A549 (cell line): Measurements from ENCODE around the gene PCNT. TPM values are rescaled to one million over a fixed set of nuclear protein-coding genes. Genes with fewer than 3 reads are reported as not detected.

ENCODE experiments used
- ATAC-seq, 2 experiments: fragments of 200-7000 bp in 1 of 2; fragments of >200 bp in 1 of 2; cut with Nextera tagmentation in 1 of 2; cut with Tn5 transposase in 1 of 2; 3 replicates each; pipeline versions ENCODE4 v1.8.0 to v1.9.1; 2018 to 2020; ENCODE audit warnings: mild to moderate bottlenecking in 1 of 2, moderate library complexity in 1 of 2
- CTCF ChIA-PET: fragments of 300-600 bp; sonication (Branson Sonifier 250); formaldehyde crosslinking; extraction: SDS; loops from one replicate; lab custom pipeline; 2021; ENCODE audit warnings: antibody characterized with exemption, inconsistent platforms; lab: Yijun Ruan, JAX
- POLR2A ChIA-PET: fragments of 350-600 bp; formaldehyde crosslinking; extraction: SDS; loops from one replicate; lab custom pipeline; 2021; ENCODE audit warnings: antibody characterized with exemption, inconsistent platforms; lab: Yijun Ruan, JAX
- DNase-seq, 2 experiments: peaks; one replicate each; pipeline versions ENCODE4 v3.0.0 to v3.0.0-alpha.2; 2011 to 2016; ENCODE audit warnings: low read depth in 1 of 2, low spot score in 1 of 2
- FAIRE-seq: peaks from 2 replicates; lab custom pipeline; 2011; peaks lifted over from hg19 to GRCh38; lab: Jason Lieb, UNC
- H3K27ac ChIP-seq, 2 experiments: fragments of >200 bp; sonication (Bioruptor Twin); formaldehyde crosslinking; 3 replicates each; pipeline ENCODE4 v1.5.1; 2016 to 2017
- H3K4me1 ChIP-seq: fragments of >200 bp; sonication (Bioruptor Twin); formaldehyde crosslinking; 3 replicates; pipeline ENCODE4 v1.6.1; 2016
- H3K4me2 ChIP-seq: fragments of >200 bp; sonication (Bioruptor Twin); formaldehyde crosslinking; 3 replicates; pipeline ENCODE4 v1.6.1; 2016
- H3K4me3 ChIP-seq: fragments of >200 bp; sonication (Bioruptor Twin); formaldehyde crosslinking; 3 replicates; pipeline ENCODE4 v1.5.1; 2016
- H3K9me3 ChIP-seq: fragments of >200 bp; sonication (Bioruptor Twin); formaldehyde crosslinking; 3 replicates; pipeline ENCODE4 v1.6.1; 2016
- ATOH8 ChIP-seq: fragments of 250-450 bp; sonication (Bioruptor Pico); IDR thresholded peaks from 2 replicates; pipeline ENCODE4 v1.5.0; 2020; ENCODE audit warnings: low read depth, mild to moderate bottlenecking, moderate library complexity
- BCL3 ChIP-seq: fragments of >200 bp; sonication (Bioruptor Twin); formaldehyde crosslinking; IDR thresholded peaks from 3 replicates; pipeline ENCODE4 v1.6.1; 2016
- CBX8 ChIP-seq: fragments of 200-600 bp; sonication (generic); IDR thresholded peaks from 2 replicates; pipeline ENCODE4 v1.6.1; 2016
- EHMT2 ChIP-seq: fragments of 200-600 bp; sonication (generic); IDR thresholded peaks from 2 replicates; pipeline ENCODE4 v1.6.1; 2016; ENCODE audit warnings: antibody characterized with exemption, low read depth, mild to moderate bottlenecking, moderate library complexity
- FOSB ChIP-seq: fragments of 250-450 bp; sonication (Bioruptor Pico); IDR thresholded peaks from 2 replicates; pipeline ENCODE4 v1.5.0; 2020; ENCODE audit warnings: mild to moderate bottlenecking, moderate library complexity
- HOXB13 ChIP-seq: fragments of 250-450 bp; sonication (Bioruptor Pico); IDR thresholded peaks from 2 replicates; pipeline ENCODE4 v1.5.0; 2020; ENCODE audit warnings: low read depth, mild to moderate bottlenecking, moderate library complexity
- HOXB5 ChIP-seq: fragments of 250-450 bp; sonication (Bioruptor Pico); IDR thresholded peaks from 2 replicates; pipeline ENCODE4 v1.5.0; 2020; ENCODE audit warnings: mild to moderate bottlenecking, moderate library complexity
- JUN ChIP-seq, 2 experiments: fragments of >200 bp; sonication (Bioruptor Twin); formaldehyde crosslinking; IDR thresholded peaks; 2 replicates in 1 of 2; 3 replicates in 1 of 2; pipeline ENCODE4 v1.6.1; 2016 to 2017
- KDM1A ChIP-seq: fragments of 200-600 bp; sonication (generic); IDR thresholded peaks from 2 replicates; pipeline ENCODE4 v1.6.1; 2016; ENCODE audit warnings: low read depth, mild to moderate bottlenecking
- KDM5A ChIP-seq: fragments of 200-600 bp; sonication (generic); IDR thresholded peaks from 2 replicates; pipeline ENCODE4 v1.6.1; 2016; ENCODE audit warnings: antibody characterized with exemption, mild to moderate bottlenecking
- MAFK ChIP-seq: fragments of 450-650 bp; IDR thresholded peaks from 2 replicates; pipeline ENCODE4 v1.6.1; 2014; ENCODE audit not compliant: partially characterized antibody
- MAZ ChIP-seq: fragments of 150-350 bp; IDR thresholded peaks from 2 replicates; pipeline ENCODE4 v1.6.1; 2014; ENCODE audit warnings: antibody characterized with exemption, low read depth, low read length, borderline replicate concordance
- MYC ChIP-seq: IDR thresholded peaks from 2 replicates; pipeline ENCODE4 v1.6.1; 2012; ENCODE audit warnings: mild to moderate bottlenecking, inconsistent platforms, low read length, improper control_type of control experiment, borderline replicate concordance
- NPAS2 ChIP-seq: fragments of 250-450 bp; sonication (Bioruptor Pico); IDR thresholded peaks from 2 replicates; pipeline ENCODE4 v1.8.0; 2022; ENCODE audit warnings: mild to moderate bottlenecking, moderate library complexity, borderline replicate concordance
- POLR2A ChIP-seq: IDR thresholded peaks from 2 replicates; pipeline ENCODE4 v1.6.1; 2012; ENCODE audit warnings: mild to moderate bottlenecking, low read length
- POLR2AphosphoS2 ChIP-seq: conservative IDR thresholded peaks from 2 replicates; pipeline ENCODE4 v1.6.1; 2012; ENCODE audit warnings: low read length, improper control_type of control experiment, inconsistent platforms
- RFX5 ChIP-seq: fragments of 450-650 bp; IDR thresholded peaks from 2 replicates; pipeline ENCODE4 v1.7.1; 2014; ENCODE audit warnings: antibody characterized with exemption, mild to moderate bottlenecking, moderate library complexity
- SREBF2 ChIP-seq: fragments of 450-650 bp; IDR thresholded peaks from 2 replicates; pipeline ENCODE4 v1.6.1; 2014; ENCODE audit warnings: mild to moderate bottlenecking, moderate library complexity
- TP53 ChIP-seq: fragments of 250-450 bp; sonication (Bioruptor Pico); IDR thresholded peaks from 2 replicates; pipeline ENCODE4 v1.5.0; 2021; ENCODE audit warnings: mild to moderate bottlenecking, moderate library complexity
- ZC3H11A ChIP-seq: fragments of 450-650 bp; IDR thresholded peaks from 2 replicates; pipeline ENCODE4 v1.6.1; 2014; ENCODE audit warnings: antibody characterized with exemption, mild to moderate bottlenecking
- ZFP36 ChIP-seq: fragments of 450-650 bp; IDR thresholded peaks from 2 replicates; pipeline ENCODE4 v1.6.1; 2014; ENCODE audit warnings: borderline replicate concordance; ENCODE audit not compliant: partially characterized antibody
- WGBS: methylation state at CpG from one replicate; pipeline ENCODE4 v1.1.6; 2017; ENCODE audit errors: missing lambda C conversion rate; 5-methylcytosine and 5-hydroxymethylcytosine counted together
- polyA plus RNA-seq, 4 experiments: library from polyadenylated mRNA; depleted of rRNA in 3 of 4; stranded (reverse); fragments of >200 nt; fragmentation: RNase III in 1 of 4; extraction: RNeasy Plus Mini Kit Qiagen cat#74134 plus additional on column Dnase treatment in 1 of 4; gene quantifications; 2 replicates in 3 of 4; 3 replicates in 1 of 4; pipeline ENCODE4 v1.2.3, GENCODE V29; 2011 to 2017
- TF ChIP-seq, protein P1 (sequence below): fragments of >200 bp; sonication (Bioruptor Twin); formaldehyde crosslinking; IDR thresholded peaks from 2 replicates; pipeline ENCODE4 v1.6.1; 2016
- TF ChIP-seq, protein P2 (sequence below): fragments of 450-650 bp; IDR thresholded peaks from 2 replicates; pipeline ENCODE4 v1.6.1; 2014; ENCODE audit warnings: antibody characterized with exemption

Gene PCNT
- polyA plus RNA-seq, 2 of the 4 experiments (the other 2 are of a cell fraction): 11.1 to 14.6 TPM

- H3K27ac ChIP-seq: no peak overlapping the region
- H3K9me3 ChIP-seq: no peaks in the 10 kb centered on the region
- TF ChIP-seq, protein P1, sequence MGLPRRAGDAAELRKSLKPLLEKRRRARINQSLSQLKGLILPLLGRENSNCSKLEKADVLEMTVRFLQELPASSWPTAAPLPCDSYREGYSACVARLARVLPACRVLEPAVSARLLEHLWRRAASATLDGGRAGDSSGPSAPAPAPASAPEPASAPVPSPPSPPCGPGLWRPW: no peak
- no peak for TF ChIP-seq KDM5A
- TF ChIP-seq, protein P2, sequence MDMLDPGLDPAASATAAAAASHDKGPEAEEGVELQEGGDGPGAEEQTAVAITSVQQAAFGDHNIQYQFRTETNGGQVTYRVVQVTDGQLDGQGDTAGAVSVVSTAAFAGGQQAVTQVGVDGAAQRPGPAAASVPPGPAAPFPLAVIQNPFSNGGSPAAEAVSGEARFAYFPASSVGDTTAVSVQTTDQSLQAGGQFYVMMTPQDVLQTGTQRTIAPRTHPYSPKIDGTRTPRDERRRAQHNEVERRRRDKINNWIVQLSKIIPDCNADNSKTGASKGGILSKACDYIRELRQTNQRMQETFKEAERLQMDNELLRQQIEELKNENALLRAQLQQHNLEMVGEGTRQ: no peak
- TF ChIP-seq MAZ: no peak
- TF ChIP-seq MAFK: no peak
- CTCF ChIA-PET: interaction anchor here (0.6 kb wide), 1 partner anchor 46 kb away, joined by 3 read pairs; no protein-coding TSS in a partner anchor
- DNase-seq: no peak
- H3K4me3 ChIP-seq: no peak overlapping the region
- POLR2A ChIA-PET: no interaction called here
- FAIRE-seq: no peak
- 94% methylated on average over 5 of the region's 19 CpGs for WGBS
- no peak overlapping the region for H3K4me2 ChIP-seq
- no peak for ATAC-seq
- H3K4me1 ChIP-seq: no peaks in the 10 kb centered on the region
These were observed 101.1 kb downstream of the PCNT start for GRCh38 chr21:46425041-46425440.

- TF ChIP-seq BCL3 (no peak), ZC3H11A (no peak), HOXB13 (CRISPR knock-in tag) (no peak), HOXB5 (CRISPR knock-in tag) (no peak), EHMT2 (no peak), POLR2AphosphoS2 (no peak), SREBF2 (no peak), RFX5 (no peak), ZFP36 (no peak), CBX8 (no peak), KDM5A (no peak)
- TF ChIP-seq, protein P1: no peak
- H3K4me1 ChIP-seq: no peaks in the 10 kb centered on the region
- no peak for FAIRE-seq
- H3K27ac ChIP-seq: no peak overlapping the region
- DNase-seq: no peak
- ChIA-PET POLR2A (no interaction called here), CTCF (interaction anchor here (0.6 kb wide), 1 partner anchor 45 kb away, joined by 3 read pairs; no protein-coding TSS in a partner anchor)
- H3K4me3 ChIP-seq: no peak overlapping the region
- ATAC-seq: no peak
- H3K9me3 ChIP-seq: no peaks in the 10 kb centered on the region
- H3K4me2 ChIP-seq: no peak overlapping the region
- WGBS: 90% methylated on average over 11 of the region's 23 CpGs
These were observed 101.6 kb downstream of the PCNT start for GRCh38 chr21:46425571-46425970.

- Histone ChIP-seq H3K4me2 (no peak overlapping the region), H3K4me1 (no peaks in the 10 kb centered on the region), H3K9me3 (no peaks in the 10 kb centered on the region), H3K27ac (no peak overlapping the region), H3K4me3 (no peak overlapping the region)
- ChIA-PET CTCF (no interaction called here), POLR2A (no interaction called here)
- no peak for FAIRE-seq
- no peak for DNase-seq
- TF ChIP-seq POLR2A: no peak
- no peak for TF ChIP-seq FOSB
- no peak for TF ChIP-seq TP53 (CRISPR knock-in tag)
- TF ChIP-seq MAFK: no peak
- TF ChIP-seq KDM5A: no peak
- TF ChIP-seq EHMT2: no peak
- no peak for TF ChIP-seq JUN (IDR thresholded peaks at IDR 0.05)
- no peak for TF ChIP-seq MYC
- TF ChIP-seq RFX5: no peak
- TF ChIP-seq NPAS2 (CRISPR knock-in tag): no peak
- TF ChIP-seq ATOH8 (CRISPR knock-in tag): no peak
- no peak for TF ChIP-seq KDM1A
- WGBS: 96% methylated on average over 13 of the region's 22 CpGs
- ATAC-seq: no peak
These were observed 102.5 kb downstream of the PCNT start for GRCh38 chr21:46426313-46427046.
